ENCODE data around the gene ATXN7L3. TPM values are rescaled to one million over a fixed set of nuclear protein-coding genes. Genes with fewer than 3 reads are reported as not detected.
"Not testable (repeated sequence)": the region's sequence is repeated elsewhere in the genome, so short reads cannot be mapped to it uniquely, and the experiment has no call there.

Gene ATXN7L3
- total RNA-seq, 2 donors from 2014 or later: 81.1 to 94.4 TPM

GRCh38 chr17:44170499-44171201 is 29.0 kb downstream of the ATXN7L3 start, which contains the start of gene ASB16:
Gene ASB16, plus strand, starts transcription at chr17:44170704. Its CDS starts 86 bp downstream, at chr17:44170790.
- H3K27ac Mint-ChIP-seq: peak within 1 kb of the TSS in 1 of 2 donors; percentile 40
- ATAC-seq (no peak), DNase-seq (ENCODE audit: low spot score in 2 of 2) (no peak)
- no peaks in the 10 kb centered on the region for H3K9me3 Mint-ChIP-seq
- H3K36me3 Mint-ChIP-seq: no peaks in the 10 kb centered on the region

GRCh38 chr17:44170135-44170498 is 29.6 kb downstream of the ATXN7L3 start:
- no peak for DNase-seq (ENCODE audit: low spot score in 2 of 2)
- no peaks in the 10 kb centered on the region for H3K9me3 Mint-ChIP-seq
- H3K27ac Mint-ChIP-seq: peak overlapping the region in 1 of 2 donors; percentile 40
- no peak for ATAC-seq
- H3K36me3 Mint-ChIP-seq: no peaks in the 10 kb centered on the region

DNA sequence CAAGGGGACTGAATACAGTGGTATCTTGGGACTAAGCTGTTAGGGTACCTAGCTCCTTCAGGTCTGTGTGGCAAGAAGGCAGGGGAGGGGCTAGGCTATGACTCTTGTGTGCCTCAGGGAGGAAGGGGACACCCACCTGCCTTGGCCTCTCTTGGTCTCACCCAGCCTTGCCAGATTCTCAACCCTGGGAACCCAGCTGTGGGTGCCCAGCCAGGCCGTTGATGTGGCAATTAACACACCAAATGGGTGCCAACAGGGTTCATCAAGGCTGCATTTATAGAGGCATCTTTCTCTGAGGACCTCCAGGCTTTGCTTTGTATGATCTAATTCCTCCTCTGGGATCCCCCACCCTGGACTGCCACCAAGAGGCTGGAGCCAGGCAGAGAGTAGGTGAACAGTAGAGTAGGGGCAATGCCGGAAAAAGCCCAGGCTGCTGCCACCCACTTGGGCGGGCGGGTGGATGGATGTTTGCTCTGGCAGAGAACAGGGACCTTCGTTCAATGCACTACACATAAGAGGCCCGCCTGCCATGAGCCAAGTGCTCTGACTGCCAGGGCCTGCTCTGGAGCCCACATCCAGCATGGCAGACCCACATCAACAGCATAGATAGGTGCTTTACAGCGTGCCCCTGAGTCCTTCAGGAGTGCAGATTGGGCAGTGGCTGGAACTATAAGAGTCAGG is 32.4 kb downstream of the ATXN7L3 start:
- no peaks in the 10 kb centered on the region for H3K36me3 Mint-ChIP-seq

DNA sequence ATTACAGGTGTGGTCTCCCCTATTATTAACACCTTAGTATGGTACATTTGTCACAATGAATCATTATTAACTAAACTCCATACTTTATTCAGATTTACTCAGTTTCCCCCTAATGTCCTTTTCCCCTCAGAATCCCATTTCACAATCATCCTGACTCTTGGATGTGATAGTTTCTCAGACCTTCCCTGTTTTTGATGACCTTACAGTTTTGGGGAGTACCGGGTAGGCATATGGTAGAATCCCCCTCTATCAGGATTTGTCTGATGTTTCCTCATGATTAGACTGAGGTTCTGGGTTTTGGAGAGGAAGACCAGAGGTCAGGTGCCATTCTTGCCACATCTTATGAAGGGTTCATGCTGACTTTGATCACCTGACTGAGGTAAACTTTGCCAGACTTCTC is 35.2 kb downstream of the ATXN7L3 start:
- no peaks in the 10 kb centered on the region for H3K36me3 Mint-ChIP-seq
- DNase-seq (ENCODE audit: low spot score in 2 of 2): no peak
- no peak overlapping the region for H3K27ac Mint-ChIP-seq
- no peak for ATAC-seq
- H3K9me3 Mint-ChIP-seq: no peaks in the 10 kb centered on the region

More for the DNA sequence above, 32.4 kb downstream of the ATXN7L3 start:
- ATAC-seq: no peak
- Mint-ChIP-seq H3K9me3 (no peaks in the 10 kb centered on the region), H3K27ac (peak overlapping the region; percentile 38 to 44)
- no peak for DNase-seq (ENCODE audit: low spot score in 2 of 2)

DNA sequence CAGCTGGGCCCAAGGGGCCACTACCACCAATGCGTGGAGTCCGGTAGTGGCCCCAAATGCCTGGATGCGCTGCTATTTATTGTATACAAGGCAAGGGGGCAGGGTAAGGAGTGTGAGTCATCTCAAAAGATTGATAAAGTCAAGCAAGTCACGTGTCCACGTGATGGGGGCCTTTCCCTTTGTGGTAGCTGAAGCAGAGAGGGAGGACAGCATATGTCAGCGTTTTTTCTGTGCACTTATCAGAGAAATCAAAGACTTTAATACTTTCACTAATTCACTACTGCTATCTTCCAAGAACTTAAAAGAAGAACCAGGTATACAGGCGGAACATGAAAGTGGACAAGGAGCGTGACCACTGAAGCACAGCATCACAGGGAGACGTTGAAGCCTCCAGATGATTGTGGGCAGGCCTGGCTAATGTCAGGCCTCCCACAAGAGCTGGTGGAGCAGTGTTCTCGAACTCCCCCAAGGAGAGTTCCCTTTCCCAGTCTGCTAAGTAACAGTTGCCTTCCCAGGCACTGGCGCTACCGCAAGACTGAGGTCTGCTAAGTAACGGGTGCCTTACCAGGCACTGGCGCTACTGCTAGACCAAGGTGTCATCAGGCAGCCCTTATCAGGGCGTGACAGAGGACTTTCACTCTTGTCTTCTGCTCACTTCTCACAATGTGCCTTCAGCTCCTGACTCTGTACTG is 40.0 kb downstream of the ATXN7L3 start:
- H3K27ac Mint-ChIP-seq: no peak overlapping the region
- H3K9me3 Mint-ChIP-seq: no peaks in the 10 kb centered on the region

GRCh38 chr17:44155488-44155887 is 44.2 kb downstream of the ATXN7L3 start:
- Mint-ChIP-seq H3K36me3 (peaks cover 5 to 7% of the 10 kb centered on the region in 2 donors), H3K9me3 (no peaks in the 10 kb centered on the region), H3K27ac (peak overlapping the region in 1 of 2 donors; percentile 59)
- no peak for ATAC-seq
- DNase-seq (ENCODE audit: low spot score in 2 of 2): no peak

More for the DNA sequence above, 40.0 kb downstream of the ATXN7L3 start:
- H3K36me3 Mint-ChIP-seq: peaks cover 0 to 7% of the 10 kb centered on the region in 2 donors
- DNase-seq (ENCODE audit: low spot score in 2 of 2) (no peak), ATAC-seq (no peak)

GRCh38 chr17:44152875-44153274 is 46.8 kb downstream of the ATXN7L3 start:
- Mint-ChIP-seq H3K36me3 (peaks cover 10 to 17% of the 10 kb centered on the region in 2 donors), H3K27ac (peak overlapping the region in 1 of 2 donors; percentile 83), H3K9me3 (no peaks in the 10 kb centered on the region)
- no peak for DNase-seq (ENCODE audit: low spot score in 2 of 2)
- no peak for ATAC-seq

DNA sequence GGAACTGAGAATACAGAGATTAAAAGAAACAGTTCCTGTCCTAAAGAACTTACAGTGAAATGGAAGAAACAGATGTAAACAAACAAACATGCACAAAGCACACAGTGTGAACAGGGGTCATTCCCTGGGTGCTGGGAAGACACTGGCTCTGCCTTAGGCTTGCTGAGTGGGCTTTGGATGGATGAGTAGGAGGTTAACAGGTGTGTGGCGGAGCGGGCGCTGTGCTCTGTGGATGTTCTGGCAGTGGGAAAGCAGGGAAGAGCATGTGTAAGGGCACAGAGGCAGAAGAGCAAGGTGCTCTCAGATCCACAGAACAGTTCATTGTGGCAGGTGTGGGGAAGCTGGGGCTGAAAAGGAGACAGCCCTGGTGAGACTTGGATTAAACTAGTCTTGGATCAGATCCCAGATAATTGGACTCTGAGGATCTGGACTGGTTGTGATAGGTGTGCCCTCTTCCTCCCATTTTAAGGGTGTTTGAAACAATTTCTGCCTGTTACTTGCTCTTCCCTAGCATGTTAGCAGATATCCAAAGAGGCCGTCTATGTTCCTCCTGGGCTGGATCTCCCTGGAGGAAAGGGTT is 49.8 kb downstream of the ATXN7L3 start:
- ATAC-seq (no peak), DNase-seq (ENCODE audit: low spot score in 2 of 2) (no peak)
- H3K27ac Mint-ChIP-seq: peak overlapping the region in 1 of 2 donors; percentile 5
- H3K36me3 Mint-ChIP-seq: peaks cover 15 to 21% of the 10 kb centered on the region in 2 donors
- H3K9me3 Mint-ChIP-seq: no peaks in the 10 kb centered on the region

DNA sequence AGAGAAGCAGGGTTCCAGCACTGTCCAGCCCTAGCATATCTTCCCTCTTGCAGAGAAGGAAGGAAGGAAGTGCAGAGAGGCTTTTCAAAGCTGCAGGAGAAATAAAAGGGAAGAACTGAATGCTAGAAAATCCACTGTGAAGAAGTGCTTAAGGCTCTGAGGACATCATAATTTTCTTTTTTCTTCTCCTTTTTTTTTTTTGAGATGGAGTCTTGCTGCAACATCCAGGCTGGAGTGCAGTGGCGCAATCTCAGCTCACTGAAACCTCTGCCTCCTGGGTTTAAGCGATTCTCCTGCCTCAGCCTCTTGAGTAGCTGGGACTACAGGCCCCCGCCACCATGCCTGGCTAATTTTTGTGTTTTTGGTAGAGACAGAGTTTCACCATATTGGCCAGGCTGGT is 50.6 kb downstream of the ATXN7L3 start:
- not testable (repeated sequence) for ATAC-seq; DNase-seq (ENCODE audit: low spot score in 2 of 2); H3K9me3 Mint-ChIP-seq
- H3K36me3 Mint-ChIP-seq: peaks cover 15 to 21% of the 10 kb centered on the region in 2 donors
- peak overlapping the region in 1 of 2 donors; percentile 24 for H3K27ac Mint-ChIP-seq

DNA sequence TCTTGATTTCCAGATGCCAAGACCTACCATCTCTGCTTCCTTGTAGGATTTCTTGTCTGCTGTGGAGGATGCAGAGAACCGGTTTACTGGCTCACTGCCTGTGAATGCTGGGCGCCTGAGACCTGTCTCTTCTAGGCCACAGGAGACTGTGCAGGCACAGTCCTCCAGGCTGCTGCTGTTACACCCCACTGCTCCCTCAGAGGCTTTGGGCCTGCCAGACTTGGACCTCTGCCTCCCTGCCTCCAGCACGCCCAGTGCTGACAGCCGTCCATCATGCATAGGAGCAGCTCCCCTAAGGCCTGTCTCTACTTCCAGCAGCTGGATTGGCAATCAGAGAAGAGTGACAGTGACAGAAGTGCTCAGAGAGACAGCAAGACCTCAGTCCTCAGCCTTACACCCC is 51.9 kb downstream of the ATXN7L3 start:
- Mint-ChIP-seq H3K36me3 (peaks cover 11 to 21% of the 10 kb centered on the region in 2 donors), H3K9me3 (no peaks in the 10 kb centered on the region), H3K27ac (peak overlapping the region in 1 of 2 donors; percentile 17)
- DNase-seq (ENCODE audit: low spot score in 2 of 2): no peak
- ATAC-seq: no peak

GRCh38 chr17:44146375-44147346 is 53.0 kb downstream of the ATXN7L3 start:
- peaks cover 17 to 28% of the 10 kb centered on the region in 2 donors for H3K36me3 Mint-ChIP-seq
- DNase-seq (ENCODE audit: low spot score in 2 of 2) (no peak), ATAC-seq (no peak)
- H3K27ac Mint-ChIP-seq: no peak overlapping the region
- no peaks in the 10 kb centered on the region for H3K9me3 Mint-ChIP-seq

- Mint-ChIP-seq H3K36me3 (peaks cover 17 to 28% of the 10 kb centered on the region in 2 donors), H3K9me3 (no peaks in the 10 kb centered on the region), H3K27ac (no peak overlapping the region)
- ATAC-seq: no peak
- DNase-seq (ENCODE audit: low spot score in 2 of 2): no peak
These were observed 54.5 kb downstream of the ATXN7L3 start for GRCh38 chr17:44144966-44145739.

- H3K36me3 Mint-ChIP-seq: peaks cover 13 to 20% of the 10 kb centered on the region in 2 donors
- ATAC-seq; DNase-seq (ENCODE audit: low spot score in 2 of 2); H3K9me3 Mint-ChIP-seq; H3K27ac Mint-ChIP-seq: not testable (repeated sequence)
These were observed 55.8 kb downstream of the ATXN7L3 start for GRCh38 chr17:44143921-44144320.

All from activated naive CD4-positive, alpha-beta T cell treated with anti-CD3 and anti-CD28 coated beads, Interleukin-2, amount 50 U/mL, for 72 hours (primary cell).